Tibial nerve (tissue), 4 donors: ENCODE measurements around the gene NFASC. TPM values are rescaled to one million over a fixed set of nuclear protein-coding genes. Genes with fewer than 3 reads are reported as not detected.
A peak's percentile ranks its signal among the peaks of the same experiment; 100 is the strongest.

Source experiments
- DNase-seq, 2 donors: peaks; one replicate each; pipeline ENCODE4 v3.0.0-alpha.2; 2019; ENCODE audit warnings: low spot score in 2 of 2
- H3K27ac ChIP-seq, 4 donors: fragments of 200-600 bp; sonication (generic) in 3 of 4; one replicate each; pipeline ENCODE4 v1.5.1; 2017 to 2019; ENCODE audit warnings: mild to moderate bottlenecking in 1 of 4
- H3K27me3 ChIP-seq, 2 donors: fragments of 200-600 bp; sonication (generic) in 1 of 2; one replicate each; pipeline versions ENCODE4 v1.5.1 to v1.6.0; 2017 to 2019
- H3K36me3 ChIP-seq, 3 donors: fragments of 200-600 bp; sonication (generic); one replicate each; pipeline ENCODE4 v1.5.1; 2018 to 2019
- H3K4me1 ChIP-seq, 4 donors: fragments of 200-600 bp; sonication (generic) in 3 of 4; one replicate each; pipeline ENCODE4 v1.5.1; 2017 to 2019
- H3K4me3 ChIP-seq, 4 donors: fragments of 200-600 bp; sonication (generic) in 3 of 4; one replicate each; pipeline ENCODE4 v1.5.1; 2017 to 2019; ENCODE audit warnings: mild to moderate bottlenecking in 1 of 4, moderate library complexity in 1 of 4
- H3K9me3 ChIP-seq, 4 donors: fragments of 200-600 bp; sonication (generic) in 3 of 4; one replicate each; pipeline ENCODE4 v1.5.1; 2017 to 2019
- EP300 ChIP-seq, 2 donors: sonication (generic); formaldehyde crosslinking; IDR thresholded peaks; one replicate each; pipeline ENCODE4 v1.6.1; 2017; ENCODE audit warnings: antibody characterized with exemption in 2 of 2, mild to moderate bottlenecking in 1 of 2
- POLR2A ChIP-seq, 2 donors: fragments of 450-650 bp; IDR thresholded peaks; one replicate each; pipeline ENCODE4 v1.6.1; 2017; ENCODE audit warnings: antibody characterized with exemption in 2 of 2, mild to moderate bottlenecking in 2 of 2, moderate library complexity in 2 of 2
- WGBS, 2 donors: methylation state at CpG; one replicate each; pipeline ENCODE4 v1.1.5; 2018; 5-methylcytosine and 5-hydroxymethylcytosine counted together
- total RNA-seq, 4 donors: library from RNA; depleted of rRNA; stranded (reverse); fragments of >200 nt; gene quantifications; one replicate each; pipeline ENCODE4 v1.1.0, GENCODE V29; 2016
- TF ChIP-seq, protein P1 (sequence below), 5 experiments: fragments of 200-600 bp in 3 of 5; fragments of 450-650 bp in 2 of 5; sonication (generic) in 3 of 5; IDR thresholded peaks; one replicate each; pipeline ENCODE4 v1.5.1; 2016 to 2019; ENCODE audit warnings: antibody characterized with exemption in 5 of 5, mild to moderate bottlenecking in 3 of 5, moderate library complexity in 2 of 5

NFASC gene
- total RNA-seq, 4 donors from 2014 or later = 69.9 to 112 (median 94.0) TPM

- H3K27me3 ChIP-seq = no peaks in the 10 kb centered on the region
- no peak overlapping the region for H3K27ac ChIP-seq
- TF ChIP-seq EP300 (IDR thresholded peaks at IDR 0.05) = no peak
- TF ChIP-seq, protein P1, sequence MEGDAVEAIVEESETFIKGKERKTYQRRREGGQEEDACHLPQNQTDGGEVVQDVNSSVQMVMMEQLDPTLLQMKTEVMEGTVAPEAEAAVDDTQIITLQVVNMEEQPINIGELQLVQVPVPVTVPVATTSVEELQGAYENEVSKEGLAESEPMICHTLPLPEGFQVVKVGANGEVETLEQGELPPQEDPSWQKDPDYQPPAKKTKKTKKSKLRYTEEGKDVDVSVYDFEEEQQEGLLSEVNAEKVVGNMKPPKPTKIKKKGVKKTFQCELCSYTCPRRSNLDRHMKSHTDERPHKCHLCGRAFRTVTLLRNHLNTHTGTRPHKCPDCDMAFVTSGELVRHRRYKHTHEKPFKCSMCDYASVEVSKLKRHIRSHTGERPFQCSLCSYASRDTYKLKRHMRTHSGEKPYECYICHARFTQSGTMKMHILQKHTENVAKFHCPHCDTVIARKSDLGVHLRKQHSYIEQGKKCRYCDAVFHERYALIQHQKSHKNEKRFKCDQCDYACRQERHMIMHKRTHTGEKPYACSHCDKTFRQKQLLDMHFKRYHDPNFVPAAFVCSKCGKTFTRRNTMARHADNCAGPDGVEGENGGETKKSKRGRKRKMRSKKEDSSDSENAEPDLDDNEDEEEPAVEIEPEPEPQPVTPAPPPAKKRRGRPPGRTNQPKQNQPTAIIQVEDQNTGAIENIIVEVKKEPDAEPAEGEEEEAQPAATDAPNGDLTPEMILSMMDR (IDR thresholded peaks at IDR 0.05) = no peak
- TF ChIP-seq POLR2A (IDR thresholded peaks at IDR 0.05) = no peak
- no peak overlapping the region for H3K4me3 ChIP-seq
- H3K4me1 ChIP-seq = peaks cover 0 to 3% (median under 1%) of the 10 kb centered on the region in 4 donors
- no peaks in the 10 kb centered on the region for H3K9me3 ChIP-seq
- 50 to 73% methylated on average over 5 to 9 of the region's 9 CpGs for WGBS, 2 donors
- no peak for DNase-seq
- H3K36me3 ChIP-seq = no peaks in the 10 kb centered on the region
Observed at GRCh38 chr1:205037539-205037938, 166.9 kb downstream of the NFASC start.

DNA sequence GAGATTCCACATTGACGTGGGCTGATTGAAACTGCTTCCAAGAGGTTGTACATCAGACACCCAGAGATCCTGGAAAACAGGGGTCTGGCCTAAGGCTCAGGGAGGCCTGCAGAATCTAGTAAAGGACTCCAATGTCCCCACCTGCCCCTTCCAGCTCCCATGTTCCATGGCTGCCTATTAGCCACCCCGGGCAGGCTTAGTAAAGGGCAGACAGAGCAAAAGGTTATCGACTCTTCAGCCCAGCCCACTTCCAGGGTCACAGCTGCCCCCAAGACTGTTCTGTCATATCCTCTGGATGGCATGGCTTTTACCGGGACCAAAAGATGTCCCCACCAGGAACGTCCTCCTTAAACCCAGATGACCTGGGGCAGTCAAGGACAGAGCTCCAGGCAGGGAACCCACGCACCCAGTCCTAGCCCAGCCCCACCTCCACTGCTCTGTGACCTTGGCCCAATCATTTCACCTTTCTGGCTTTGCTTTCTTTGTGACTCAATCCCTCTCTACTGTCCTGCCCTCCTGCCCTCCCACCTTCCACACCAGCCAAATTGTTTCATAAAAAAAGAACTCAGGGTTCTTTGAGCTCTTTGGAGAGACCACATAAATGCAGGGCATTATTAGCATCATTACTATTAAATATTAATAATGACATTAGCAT, 167.6 kb downstream of the NFASC start:
- Histone ChIP-seq H3K27me3 (peaks cover 0 to 2% of the 10 kb centered on the region in 2 donors), H3K4me3 (no peak overlapping the region), H3K36me3 (no peaks in the 10 kb centered on the region), H3K4me1 (peaks cover 0 to 10% (median 2%) of the 10 kb centered on the region in 4 donors), H3K9me3 (no peaks in the 10 kb centered on the region), H3K27ac (no peak overlapping the region)
- no peak for TF ChIP-seq EP300 (IDR thresholded peaks at IDR 0.05)
- no peak for TF ChIP-seq POLR2A (IDR thresholded peaks at IDR 0.05)
- TF ChIP-seq, protein P1 (IDR thresholded peaks at IDR 0.05) = no peak
- no peak for DNase-seq
- WGBS, 2 donors = 73 to 85% methylated on average over 6 of the region's 6 CpGs

DNA sequence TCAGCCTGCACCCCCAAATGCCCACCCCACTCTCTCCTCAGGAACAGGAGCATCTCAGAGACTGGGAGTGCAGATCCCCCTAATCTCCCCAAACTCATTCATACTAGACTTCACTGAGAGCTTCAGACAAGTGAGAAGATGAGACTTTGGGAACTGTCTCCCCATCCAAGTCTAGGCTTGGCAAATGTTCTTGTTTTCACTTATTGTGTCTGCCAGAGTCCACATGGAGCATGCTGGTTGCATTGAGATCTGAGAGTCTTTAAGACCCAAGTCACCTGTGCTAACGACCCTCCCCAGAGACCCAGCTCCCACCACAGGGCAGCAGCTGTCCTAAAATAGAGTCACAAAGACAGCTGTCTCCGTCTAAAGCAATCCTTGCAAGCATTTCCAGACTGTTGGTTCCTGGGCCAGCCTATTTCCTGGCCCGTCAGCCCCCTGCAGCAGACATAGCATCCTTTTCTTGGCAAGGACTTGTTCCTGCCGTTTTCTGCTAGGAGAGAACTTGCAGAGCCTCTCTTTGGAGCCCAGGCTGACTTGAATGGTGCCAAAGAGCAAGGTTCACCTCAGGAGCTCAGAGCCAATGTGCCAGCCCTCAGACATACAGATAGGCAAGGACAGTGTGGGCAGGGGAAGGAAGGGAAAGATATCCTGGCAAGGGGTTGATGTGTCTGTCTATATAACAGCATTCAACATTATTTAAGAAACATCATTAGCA, 170.5 kb downstream of the NFASC start:
- H3K4me1 ChIP-seq = peaks cover 0 to 23% (median 2%) of the 10 kb centered on the region in 4 donors
- WGBS, 2 donors = 47 to 60% methylated on average over 4 of the region's 4 CpGs
- DNase-seq = no peak
- H3K36me3 ChIP-seq = no peaks in the 10 kb centered on the region
- no peaks in the 10 kb centered on the region for H3K9me3 ChIP-seq
- no peak for TF ChIP-seq EP300 (IDR thresholded peaks at IDR 0.05)
- TF ChIP-seq POLR2A (IDR thresholded peaks at IDR 0.05) = no peak
- TF ChIP-seq, protein P1 (IDR thresholded peaks at IDR 0.05) = no peak
- H3K27me3 ChIP-seq = peaks cover 0 to 27% of the 10 kb centered on the region in 2 donors
- H3K4me3 ChIP-seq = no peak overlapping the region
- no peak overlapping the region for H3K27ac ChIP-seq

DNA sequence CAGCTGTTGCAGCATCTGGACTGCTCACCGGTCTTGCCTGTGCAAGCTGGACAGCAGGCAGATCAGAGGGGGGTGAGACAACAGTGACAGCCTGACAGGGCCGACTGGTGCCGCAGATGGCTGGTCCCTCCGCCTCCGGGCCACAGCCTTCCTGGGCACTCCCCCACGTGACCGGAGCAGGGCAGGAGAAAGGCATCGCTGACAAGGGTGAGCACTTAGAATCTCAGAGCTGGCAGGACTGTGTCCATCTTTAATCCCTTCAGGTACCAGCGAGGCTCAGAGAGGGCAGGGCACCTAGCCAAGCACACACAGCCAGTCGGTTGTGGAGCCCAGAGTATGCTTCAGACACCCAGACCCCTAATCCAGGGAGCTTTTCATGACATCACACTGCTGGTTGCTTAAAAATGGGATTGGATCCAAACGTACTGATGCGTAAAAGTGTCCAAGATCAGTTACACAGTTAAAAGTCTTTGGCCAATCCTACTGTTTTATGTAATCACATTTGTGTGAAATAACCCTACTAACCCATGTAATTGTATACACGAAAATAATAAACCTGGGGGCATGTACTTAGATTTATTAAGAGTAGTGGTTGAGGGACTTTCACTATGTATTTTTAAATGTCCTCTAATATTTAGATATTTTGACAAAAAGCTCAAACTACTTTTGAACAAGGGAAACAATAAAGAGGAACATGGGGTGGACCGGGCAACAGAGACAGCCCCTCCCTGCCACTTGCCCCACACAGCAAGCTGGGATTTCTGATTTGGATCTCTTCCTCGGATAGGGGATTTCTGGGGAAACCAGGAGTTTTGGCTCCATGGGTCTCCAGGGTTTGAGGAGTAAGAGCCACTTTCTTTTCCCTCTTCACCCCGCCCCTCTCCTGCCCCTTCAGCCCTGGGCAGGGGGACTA, 171.6 kb downstream of the NFASC start:
- TF ChIP-seq EP300 (IDR thresholded peaks at IDR 0.05) (no peak), POLR2A (IDR thresholded peaks at IDR 0.05) (no peak)
- TF ChIP-seq, protein P1 (IDR thresholded peaks at IDR 0.05) = no peak
- peaks cover 0 to 23% (median 2%) of the 10 kb centered on the region in 4 donors for H3K4me1 ChIP-seq
- peak overlapping the region in 2 of 4 donors; percentile 59 to 62 for H3K27ac ChIP-seq
- H3K4me3 ChIP-seq = peak overlapping the region in 2 of 4 donors; percentile 22 to 45
- no peaks in the 10 kb centered on the region for H3K9me3 ChIP-seq
- H3K36me3 ChIP-seq = no peaks in the 10 kb centered on the region
- 63 to 65% methylated on average over 14 to 16 of the region's 16 CpGs for WGBS, 2 donors
- peaks cover 0 to 37% of the 10 kb centered on the region in 2 donors for H3K27me3 ChIP-seq
- DNase-seq = no peak
